HCT116 (cell line): ENCODE measurements around the gene UPF3A. TPM values are rescaled to one million over a fixed set of nuclear protein-coding genes. Genes with fewer than 3 reads are reported as not detected.

Source experiments
- ATAC-seq: fragments of 200-7000 bp; cut with Tn5 transposase; 2 replicates; pipeline ENCODE4 v1.9.1; 2020; ENCODE audit warnings: mild to moderate bottlenecking, moderate library complexity
- BruUV-seq: library from RNA; stranded (reverse); fragments of 400-500 nt; replicated peaks from 2 replicates; lab custom pipeline; 2021; lab: Mats Ljungman, UMichigan
- CTCF ChIA-PET: fragments of 300-600 bp; sonication (Branson Sonifier 250); formaldehyde crosslinking; loops from one replicate; lab custom pipeline; 2021; ENCODE audit warnings: antibody characterized with exemption; lab: Charles Lee
- POLR2A ChIA-PET: fragments of 300-600, 350-600 bp; sonication (Branson Sonifier 250); formaldehyde crosslinking; loops from one replicate; lab custom pipeline; 2021; ENCODE audit warnings: antibody characterized with exemption; lab: Charles Lee
- RAD21 ChIA-PET, 2 experiments: fragments of 300-600 bp; sonication (Branson Sonifier 250); formaldehyde crosslinking; loops; one replicate each; lab custom pipeline; 2023; ENCODE audit warnings: low total read pairs in 2 of 2; ENCODE audit not compliant: uncharacterized antibody in 2 of 2, unreplicated experiment in 2 of 2, low non-redundant PET in 1 of 2; lab: Charles Lee
- DNase-seq: peaks from one replicate; pipeline ENCODE4 v3.0.0-alpha.2; 2010; ENCODE audit warnings: low read depth, low spot score
- H2AFZ ChIP-seq: fragments of 200-600 bp; shearing (Covaris generic), sonication (generic); 2 replicates; pipeline ENCODE4 v1.6.1; 2017; ENCODE audit warnings: low read depth, mixed run types, mixed read lengths, antibody characterized with exemption, low read length; ENCODE audit not compliant: poor library complexity, severe bottlenecking
- H3K27ac ChIP-seq: 2 replicates; pipeline ENCODE4 v1.5.1; 2012; ENCODE audit warnings: low read depth, low read length
- H3K27me3 ChIP-seq: fragments of 200-600 bp; sonication (generic); 2 replicates; pipeline ENCODE4 v1.6.1; 2016; ENCODE audit warnings: mixed run types, low read length, mixed read lengths; ENCODE audit not compliant: insufficient read depth
- H3K36me3 ChIP-seq, 2 experiments: fragments of 200-500 bp in 1 of 2; fragments of 200-600 bp in 1 of 2; sonication (Bioruptor generic) in 1 of 2; sonication (generic) in 1 of 2; 2 replicates each; pipeline versions ENCODE4 v1.5.1 to v1.6.1; 2014 to 2016; ENCODE audit warnings: low read length in 2 of 2, inconsistent platforms in 1 of 2, mixed read lengths in 1 of 2, mixed run types in 1 of 2; ENCODE audit not compliant: insufficient read depth in 2 of 2, control insufficient read depth in 1 of 2
- H3K4me1 ChIP-seq, 2 experiments: fragments of 200-600 bp in 1 of 2; sonication (generic) in 1 of 2; 2 replicates each; pipeline versions ENCODE4 v1.5.1 to v1.6.1; 2012 to 2017; ENCODE audit warnings: low read length in 2 of 2, inconsistent platforms in 1 of 2, mild to moderate bottlenecking in 1 of 2, mixed read lengths in 1 of 2, mixed run types in 1 of 2, moderate library complexity in 1 of 2; ENCODE audit not compliant: insufficient read depth in 2 of 2, control insufficient read depth in 1 of 2
- H3K4me2 ChIP-seq: fragments of 200-600 bp; sonication (generic); 2 replicates; pipeline ENCODE4 v1.6.1; 2017; ENCODE audit warnings: mixed run types, low read length, mixed read lengths
- H3K4me3 ChIP-seq, 2 experiments: fragments of 200-600 bp in 1 of 2; sonication (generic) in 1 of 2; replicated peaks in 1 of 2; 2 replicates each; pipeline ENCODE4 v1.5.1; 2011 to 2016; ENCODE audit warnings: low read length in 2 of 2, control low read depth in 1 of 2, low read depth in 1 of 2, mild to moderate bottlenecking in 1 of 2, mixed read lengths in 1 of 2, mixed run types in 1 of 2
- H3K79me2 ChIP-seq: fragments of 200-600 bp; sonication (generic); 2 replicates; pipeline ENCODE4 v1.6.1; 2017; ENCODE audit warnings: mild to moderate bottlenecking, mixed run types, low read length, moderate library complexity, mixed read lengths; ENCODE audit not compliant: insufficient read depth
- H3K9ac ChIP-seq: fragments of 200-600 bp; sonication (generic); 2 replicates; pipeline ENCODE4 v1.6.1; 2016; ENCODE audit warnings: low read length, mixed read lengths
- H3K9me2 ChIP-seq: fragments of 200-600 bp; sonication (generic), shearing (Covaris generic); 2 replicates; pipeline ENCODE4 v1.6.1; 2017; ENCODE audit warnings: mixed run types, mild to moderate bottlenecking, moderate library complexity; ENCODE audit not compliant: insufficient read depth
- H3K9me3 ChIP-seq, 2 experiments: fragments of 200-500 bp in 1 of 2; fragments of 200-600 bp in 1 of 2; sonication (Bioruptor generic) in 1 of 2; sonication (generic) in 1 of 2; 2 replicates each; pipeline ENCODE4 v1.6.1; 2014 to 2017; ENCODE audit warnings: low read length in 2 of 2, mixed read lengths in 2 of 2, inconsistent platforms in 1 of 2, low read depth in 1 of 2, mild to moderate bottlenecking in 1 of 2, mixed run types in 1 of 2, moderate library complexity in 1 of 2; ENCODE audit not compliant: control insufficient read depth in 1 of 2, insufficient read depth in 1 of 2
- H4K20me1 ChIP-seq: fragments of 200-600 bp; sonication (generic), shearing (Covaris generic); 2 replicates; pipeline ENCODE4 v1.6.1; 2017; ENCODE audit warnings: mixed run types, mild to moderate bottlenecking, moderate library complexity; ENCODE audit not compliant: insufficient read depth
- CTCF ChIP-seq, 3 experiments: fragments of 200-600 bp in 1 of 3; sonication (generic) in 1 of 3; IDR thresholded peaks in 2 of 3; conservative IDR thresholded peaks in 1 of 3; 2 replicates each; pipeline ENCODE4 v1.5.1; 2012 to 2017; ENCODE audit warnings: low read depth in 2 of 3, low read length in 2 of 3, antibody characterized with exemption in 1 of 3, borderline replicate concordance in 1 of 3, control low read depth in 1 of 3, mild to moderate bottlenecking in 1 of 3, mixed read lengths in 1 of 3, mixed run types in 1 of 3, moderate library complexity in 1 of 3; ENCODE audit not compliant: insufficient read depth in 1 of 3
- EGR1 ChIP-seq: IDR thresholded peaks from 2 replicates; pipeline ENCODE4 v1.6.1; 2012; ENCODE audit warnings: low read depth
- ELF1 ChIP-seq: IDR thresholded peaks from 2 replicates; pipeline ENCODE4 v1.6.1; 2012; ENCODE audit warnings: low read depth, borderline replicate concordance
- EZH2 ChIP-seq: fragments of 200-600 bp; sonication (generic); IDR thresholded peaks from 2 replicates; pipeline ENCODE4 v1.6.1; 2017; ENCODE audit warnings: antibody characterized with exemption, mixed run types
- FOSL1 ChIP-seq: IDR thresholded peaks from 2 replicates; pipeline ENCODE4 v1.6.1; 2012; ENCODE audit warnings: low read depth
- JUND ChIP-seq: IDR thresholded peaks from 2 replicates; pipeline ENCODE4 v1.6.1; 2012
- POLR2A ChIP-seq: IDR thresholded peaks from 2 replicates; pipeline ENCODE4 v1.7.0; 2011; ENCODE audit warnings: borderline replicate concordance; ENCODE audit not compliant: insufficient read depth, insufficient read length; ENCODE audit errors: extremely low read depth
- REST ChIP-seq: IDR thresholded peaks from 2 replicates; pipeline ENCODE4 v1.6.1; 2012; ENCODE audit warnings: low read depth
- SIN3A ChIP-seq: IDR thresholded peaks from 2 replicates; pipeline ENCODE4 v1.6.1; 2012; ENCODE audit warnings: low read depth
- TCF7L2 ChIP-seq: IDR thresholded peaks from 2 replicates; pipeline ENCODE4 v1.7.0; 2011; ENCODE audit warnings: borderline replicate concordance, inconsistent platforms; ENCODE audit not compliant: insufficient read depth, insufficient read length; ENCODE audit errors: extremely low read depth
- ZBTB33 ChIP-seq: IDR thresholded peaks from 2 replicates; pipeline ENCODE4 v1.6.1; 2011; ENCODE audit warnings: mild to moderate bottlenecking, low read length, moderate library complexity; ENCODE audit not compliant: insufficient replicate concordance; ENCODE audit errors: extremely low read depth
- intact Hi-C: fragments of 100-400 bp; cut with micrococcal nuclease; formaldehyde crosslinking; loops from 2 replicates; pipeline ENCODE4 v1.10.0; 2022
- total RNA-seq: library from RNA; stranded (reverse); gene quantifications from one replicate; pipeline ENCODE4 v1.2.1, GENCODE V29; 2021; ENCODE audit not compliant: unreplicated experiment

UPF3A gene
- total RNA-seq, 1 experiment from 2014 or later: 31.8 TPM

GRCh38 chr13:114264886-114265611, 16.4 kb upstream of the UPF3A start:
- no peaks in the 10 kb centered on the region for H3K27me3 ChIP-seq
- ChIA-PET POLR2A (no interaction called here), CTCF (interaction anchor here (1.2 kb wide), 1 partner anchor 16 kb away, joined by 3 read pairs; the partner anchor contains the start of gene UPF3A), RAD21 (no interaction called here)
- TF ChIP-seq REST: no peak
- TF ChIP-seq JUND: no peak
- TF ChIP-seq POLR2A: no peak
- TF ChIP-seq ELF1: no peak
- no peak overlapping the region for H3K27ac ChIP-seq
- H3K4me2 ChIP-seq: no peak overlapping the region
- no peaks in the 10 kb centered on the region for H4K20me1 ChIP-seq
- no peak overlapping the region for H2AFZ ChIP-seq
- no peaks in the 10 kb centered on the region for H3K9me2 ChIP-seq
- no peaks in the 10 kb centered on the region for H3K4me1 ChIP-seq
- intact Hi-C loops: no loop called here
- peaks cover 49 to 74% of the 10 kb centered on the region in 2 experiments for H3K36me3 ChIP-seq
- ATAC-seq (no peak), DNase-seq (no peak)
- H3K4me3 ChIP-seq: no peak overlapping the region
- no peaks in the 10 kb centered on the region for H3K9me3 ChIP-seq
- BruUV-seq: no TSS peak
- no peak overlapping the region for H3K9ac ChIP-seq
- H3K79me2 ChIP-seq: no peaks in the 10 kb centered on the region

- H3K4me2 ChIP-seq: no peak overlapping the region
- H3K36me3 ChIP-seq: peaks cover 44 to 67% of the 10 kb centered on the region in 2 experiments
- intact Hi-C loops: no loop called here
- no peak overlapping the region for H3K9ac ChIP-seq
- POLR2A ChIA-PET: no interaction called here
- no peaks in the 10 kb centered on the region for H3K9me2 ChIP-seq
- H2AFZ ChIP-seq: no peak overlapping the region
- H3K79me2 ChIP-seq: no peaks in the 10 kb centered on the region
- H3K4me3 ChIP-seq: no peak overlapping the region
- no TSS peak for BruUV-seq
- H3K9me3 ChIP-seq: no peaks in the 10 kb centered on the region
- H3K27me3 ChIP-seq: no peaks in the 10 kb centered on the region
- no peak for ATAC-seq
- CTCF ChIA-PET: interaction anchor here (1.2 kb wide), 1 partner anchor 15 kb away, joined by 3 read pairs; the partner anchor contains the start of gene UPF3A
- DNase-seq: no peak
- no peaks in the 10 kb centered on the region for H3K4me1 ChIP-seq
- H4K20me1 ChIP-seq: no peaks in the 10 kb centered on the region
- RAD21 ChIA-PET: no interaction called here
- H3K27ac ChIP-seq: no peak overlapping the region
- TF ChIP-seq SIN3A (no peak), EGR1 (no peak), FOSL1 (no peak), EZH2 (no peak), TCF7L2 (no peak), CTCF (IDR thresholded peaks at IDR 0.05 in 2 of 3, conservative IDR thresholded peaks at IDR 0.05 in 1 of 3; ENCODE audit: borderline replicate concordance in 1 of 3, insufficient read depth in 1 of 3, low read depth in 2 of 3, low read length in 2 of 3) (no peak), ELF1 (no peak), ZBTB33 (no peak), POLR2A (no peak)
These were observed 15.2 kb upstream of the UPF3A start for GRCh38 chr13:114266241-114266640.
